Endothelial cell of umbilical vein (primary cell): ENCODE measurements around the gene SRRM3. TPM values are rescaled to one million over a fixed set of nuclear protein-coding genes. Genes with fewer than 3 reads are reported as not detected.

Experiments used
- BruUV-seq: library from RNA; stranded (reverse); fragments of 400-500 nt; replicated peaks from 2 replicates; lab custom pipeline; 2021; lab: Mats Ljungman, UMichigan
- CTCF ChIA-PET: fragments of 300-600, 350-600 bp; sonication (Branson Sonifier 250); formaldehyde crosslinking; loops from one replicate; lab custom pipeline; 2021; ENCODE audit warnings: antibody characterized with exemption, inconsistent platforms; lab: Charles Lee
- POLR2A ChIA-PET: fragments of 300-600, 350-600 bp; sonication (Branson Sonifier 250); formaldehyde crosslinking; loops from one replicate; lab custom pipeline; 2021; ENCODE audit warnings: antibody characterized with exemption, inconsistent platforms; lab: Charles Lee
- DNase-seq: peaks from one replicate; pipeline ENCODE4 v3.0.0-alpha.2; 2011; ENCODE audit warnings: low read depth, low spot score
- FAIRE-seq: peaks from 2 replicates; lab custom pipeline; 2011; peaks lifted over from hg19 to GRCh38; lab: Jason Lieb, UNC
- H2AFZ ChIP-seq: 2 replicates; pipeline ENCODE4 v1.6.0; 2012; ENCODE audit warnings: low read depth, low read length, control low read depth, inconsistent platforms
- H3K27ac ChIP-seq: 2 replicates; pipeline ENCODE4 v1.5.1; 2011; ENCODE audit warnings: low read depth, mild to moderate bottlenecking, control low read depth, low read length, moderate library complexity; ENCODE audit not compliant: insufficient read depth
- H3K27me3 ChIP-seq, 2 experiments: 2 replicates each; pipeline versions ENCODE4 v1.6.0 to v1.6.1; 2011; ENCODE audit warnings: low read length in 2 of 2, mixed read lengths in 1 of 2; ENCODE audit not compliant: control insufficient read depth in 2 of 2, insufficient read depth in 2 of 2
- H3K36me3 ChIP-seq, 2 experiments: 2 replicates in 1 of 2; 3 replicates in 1 of 2; pipeline ENCODE4 v1.5.1; 2011; ENCODE audit warnings: low read length in 2 of 2, mild to moderate bottlenecking in 1 of 2, moderate library complexity in 1 of 2; ENCODE audit not compliant: control insufficient read depth in 2 of 2, insufficient read depth in 2 of 2; ENCODE audit errors: extremely low read depth in 1 of 2
- H3K4me1 ChIP-seq: 3 replicates; pipeline ENCODE4 v1.5.1; 2011; ENCODE audit warnings: mild to moderate bottlenecking, low read length; ENCODE audit not compliant: control insufficient read depth, insufficient read depth; ENCODE audit errors: extremely low read depth
- H3K4me2 ChIP-seq: 2 replicates; pipeline ENCODE4 v1.6.1; 2011; ENCODE audit warnings: low read length, control low read depth, mixed read lengths; ENCODE audit not compliant: insufficient read depth
- H3K4me3 ChIP-seq, 3 experiments: fragments of 200-600 bp in 1 of 3; sonication (generic), shearing (Covaris generic) in 1 of 3; replicated peaks in 1 of 3; 2 replicates each; pipeline ENCODE4 v1.5.1; 2011 to 2016; ENCODE audit warnings: control low read depth in 3 of 3, low read length in 3 of 3, mild to moderate bottlenecking in 2 of 3, inconsistent platforms in 1 of 3, low read depth in 1 of 3, moderate library complexity in 1 of 3; ENCODE audit not compliant: insufficient read depth in 1 of 3
- H3K79me2 ChIP-seq: 2 replicates; pipeline ENCODE4 v1.6.0; 2012; ENCODE audit warnings: low read length, inconsistent platforms; ENCODE audit not compliant: control insufficient read depth, insufficient read depth
- H3K9ac ChIP-seq: replicated peaks from 2 replicates; pipeline ENCODE3; 2011; ENCODE audit warnings: low read length, control low read depth; ENCODE audit not compliant: insufficient read depth; ENCODE audit errors: extremely low read depth
- H3K9me1 ChIP-seq: replicated peaks from 3 replicates; pipeline ENCODE4 v1.6.0; 2011; ENCODE audit warnings: mild to moderate bottlenecking, low read length; ENCODE audit not compliant: control insufficient read depth, insufficient read depth; ENCODE audit errors: extremely low read depth
- H3K9me3 ChIP-seq: replicated peaks from 2 replicates; pipeline ENCODE4 v1.5.1; 2012; ENCODE audit warnings: low read length, inconsistent platforms; ENCODE audit not compliant: control insufficient read depth, insufficient read depth
- H4K20me1 ChIP-seq: replicated peaks from 2 replicates; pipeline ENCODE3; 2011; ENCODE audit warnings: mild to moderate bottlenecking, low read length; ENCODE audit not compliant: control insufficient read depth, insufficient read depth; ENCODE audit errors: extremely low read depth
- EZH2 ChIP-seq: IDR thresholded peaks from 2 replicates; pipeline ENCODE4 v1.6.1; 2012; ENCODE audit warnings: borderline replicate concordance, low read depth, mild to moderate bottlenecking, moderate library complexity, low read length, inconsistent platforms; ENCODE audit not compliant: severe bottlenecking
- FOS ChIP-seq: IDR thresholded peaks from 2 replicates; pipeline ENCODE4 v1.6.1; 2011; ENCODE audit warnings: mild to moderate bottlenecking, low read length, moderate library complexity, borderline replicate concordance; ENCODE audit not compliant: insufficient read depth
- GATA2 ChIP-seq: IDR thresholded peaks from 2 replicates; pipeline ENCODE4 v1.7.0; 2011; ENCODE audit warnings: low read depth, mild to moderate bottlenecking, moderate library complexity, mixed read lengths, low read length; ENCODE audit not compliant: insufficient read length, insufficient read depth
- JUN ChIP-seq: IDR thresholded peaks from 2 replicates; pipeline ENCODE4 v1.6.1; 2011; ENCODE audit warnings: borderline replicate concordance, low read depth; ENCODE audit not compliant: insufficient read length, insufficient read depth
- MYC ChIP-seq: IDR thresholded peaks from one replicate; pipeline ENCODE4 v1.6.1; 2011; ENCODE audit warnings: mild to moderate bottlenecking, low read depth, low read length
- POLR2A ChIP-seq: IDR thresholded peaks from 2 replicates; pipeline ENCODE4 v1.6.1; 2012; ENCODE audit warnings: low read depth, mild to moderate bottlenecking, control low read depth, low read length
- POLR2AphosphoS5 ChIP-seq: IDR thresholded peaks from 2 replicates; pipeline ENCODE4 v1.6.1; 2012; ENCODE audit warnings: low read depth, mild to moderate bottlenecking, control low read depth, low read length, moderate library complexity; ENCODE audit not compliant: insufficient read depth
- dilution Hi-C: fragments of 300-500 bp; cut with MboI; formaldehyde crosslinking; loops from one replicate; pipeline ENCODE4 v1.15.0; 2019; ENCODE audit warnings: low sequenced_read_pairs; ENCODE audit not compliant: extremely low pct_ligation_motif_present
- intact Hi-C: fragments of 100-400 bp; cut with micrococcal nuclease; formaldehyde crosslinking; loops from one replicate; pipeline ENCODE4 v1.10.0; 2022
- polyA plus RNA-seq, 4 experiments: library from polyadenylated mRNA; depleted of rRNA in 3 of 4; stranded (reverse) in 3 of 4; unstranded in 1 of 4; fragments of >200 nt; gene quantifications; 2 replicates each; pipeline versions ENCODE4 v1.2.1 to v1.2.3, GENCODE V29; 2011 to 2012; ENCODE audit warnings: missing spikeins in 1 of 4
- total RNA-seq: library from RNA; stranded (reverse); gene quantifications from 2 replicates; pipeline ENCODE4 v1.2.3, GENCODE V29; 2021
- TF ChIP-seq, protein P1 (sequence below), 2 donors: IDR thresholded peaks; 1 replicate in 1 of 2; 2 replicates in 1 of 2; pipeline ENCODE4 v1.5.1; 2011; ENCODE audit warnings: low read length in 2 of 2, mild to moderate bottlenecking in 2 of 2, moderate library complexity in 2 of 2, control low read depth in 1 of 2, inconsistent platforms in 1 of 2, low read depth in 1 of 2; ENCODE audit not compliant: insufficient read depth in 1 of 2; ENCODE audit errors: extremely low read depth in 1 of 2
- TF ChIP-seq, protein P2 (sequence below): IDR thresholded peaks from 2 replicates; pipeline ENCODE4 v1.6.1; 2011; ENCODE audit not compliant: insufficient read depth, insufficient read length

The SRRM3 gene
- total and polyA plus RNA-seq, 2 donors (not counting 3 experiments of a cell fraction or from before 2014, with no cell fraction given), result 4.4 to 5.4 TPM

DNA sequence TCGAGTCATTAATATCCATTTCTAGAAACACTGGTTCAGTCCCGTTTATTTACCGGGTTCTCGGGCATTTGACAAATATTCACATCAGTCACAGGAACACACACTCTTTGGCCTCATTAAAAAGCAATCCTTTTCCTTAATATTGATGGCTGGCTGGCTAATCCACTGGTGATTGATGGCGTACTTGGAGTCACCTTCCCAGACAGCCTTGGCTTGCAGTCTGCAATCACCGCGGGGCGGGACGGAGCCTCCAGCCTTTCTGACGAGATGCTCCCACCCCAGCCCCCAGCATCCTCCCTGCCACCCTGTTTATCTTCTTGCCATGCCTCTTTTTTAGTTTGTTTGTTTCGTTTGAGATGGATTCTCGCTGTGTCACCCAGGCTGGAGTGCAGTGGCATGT lies 36.6 kb downstream of the SRRM3 start:
- no peak for FAIRE-seq
- no peak overlapping the region for H3K4me2 ChIP-seq
- no peak overlapping the region for H3K27ac ChIP-seq
- no peaks in the 10 kb centered on the region for H3K4me1 ChIP-seq
- no peak overlapping the region for H3K4me3 ChIP-seq
- no peaks in the 10 kb centered on the region for H3K79me2 ChIP-seq
- no peaks in the 10 kb centered on the region for H3K9me1 ChIP-seq
- ChIA-PET CTCF (interaction anchor here (1.0 to 1.5 kb wide), 2 partner anchors 25 to 218 kb away, joined by 3 to 5 read pairs; no protein-coding TSS in a partner anchor), POLR2A (no interaction called here)
- no peaks in the 10 kb centered on the region for H4K20me1 ChIP-seq
- intact Hi-C loops (no loop called here), dilution Hi-C loops (no loop called here)
- peaks cover 0 to 4% of the 10 kb centered on the region in 2 experiments for H3K27me3 ChIP-seq
- H3K9ac ChIP-seq, result no peak overlapping the region
- BruUV-seq, result no TSS peak
- H3K36me3 ChIP-seq, result no peaks in the 10 kb centered on the region
- H2AFZ ChIP-seq, result no peak overlapping the region
- H3K9me3 ChIP-seq, result no peaks in the 10 kb centered on the region
- DNase-seq, result no peak
- TF ChIP-seq MYC, result no peak
- TF ChIP-seq, protein P1, sequence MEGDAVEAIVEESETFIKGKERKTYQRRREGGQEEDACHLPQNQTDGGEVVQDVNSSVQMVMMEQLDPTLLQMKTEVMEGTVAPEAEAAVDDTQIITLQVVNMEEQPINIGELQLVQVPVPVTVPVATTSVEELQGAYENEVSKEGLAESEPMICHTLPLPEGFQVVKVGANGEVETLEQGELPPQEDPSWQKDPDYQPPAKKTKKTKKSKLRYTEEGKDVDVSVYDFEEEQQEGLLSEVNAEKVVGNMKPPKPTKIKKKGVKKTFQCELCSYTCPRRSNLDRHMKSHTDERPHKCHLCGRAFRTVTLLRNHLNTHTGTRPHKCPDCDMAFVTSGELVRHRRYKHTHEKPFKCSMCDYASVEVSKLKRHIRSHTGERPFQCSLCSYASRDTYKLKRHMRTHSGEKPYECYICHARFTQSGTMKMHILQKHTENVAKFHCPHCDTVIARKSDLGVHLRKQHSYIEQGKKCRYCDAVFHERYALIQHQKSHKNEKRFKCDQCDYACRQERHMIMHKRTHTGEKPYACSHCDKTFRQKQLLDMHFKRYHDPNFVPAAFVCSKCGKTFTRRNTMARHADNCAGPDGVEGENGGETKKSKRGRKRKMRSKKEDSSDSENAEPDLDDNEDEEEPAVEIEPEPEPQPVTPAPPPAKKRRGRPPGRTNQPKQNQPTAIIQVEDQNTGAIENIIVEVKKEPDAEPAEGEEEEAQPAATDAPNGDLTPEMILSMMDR (IDR thresholded peaks at IDR 0.05; ENCODE audit: extremely low read depth in 1 of 2, insufficient read depth in 1 of 2, low read depth in 1 of 2, low read length in 2 of 2), result no peak
- no peak for TF ChIP-seq EZH2
- no peak for TF ChIP-seq FOS
- TF ChIP-seq, protein P2, sequence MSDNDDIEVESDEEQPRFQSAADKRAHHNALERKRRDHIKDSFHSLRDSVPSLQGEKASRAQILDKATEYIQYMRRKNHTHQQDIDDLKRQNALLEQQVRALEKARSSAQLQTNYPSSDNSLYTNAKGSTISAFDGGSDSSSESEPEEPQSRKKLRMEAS, result no peak
- TF ChIP-seq GATA2, result no peak
- no peak for TF ChIP-seq POLR2AphosphoS5
- no peak for TF ChIP-seq POLR2A
- TF ChIP-seq JUN, result no peak
